GM12874 (cell line): ENCODE results near the gene CSF2RB.

Source experiments
- CTCF ChIP-seq: IDR thresholded peaks from 2 replicates; pipeline ENCODE4 v1.5.1; 2011; ENCODE audit warnings: low read depth, mild to moderate bottlenecking, control low read depth, low read length, moderate library complexity; ENCODE audit not compliant: insufficient read depth

CSF2RB gene

GRCh38 chr22:36928786-36929535, 15.5 kb downstream of the CSF2RB start:
- no peak for TF ChIP-seq CTCF

GRCh38 chr22:36929621-36930020, 16.2 kb downstream of the CSF2RB start:
- TF ChIP-seq CTCF = no peak

GRCh38 chr22:36930041-36930935, 16.9 kb downstream of the CSF2RB start:
- TF ChIP-seq CTCF = no peak

- no peak for TF ChIP-seq CTCF
These were observed 18.0 kb downstream of the CSF2RB start for GRCh38 chr22:36931446-36931845.

GRCh38 chr22:36933629-36934417, 20.4 kb downstream of the CSF2RB start:
- TF ChIP-seq CTCF = no peak

- TF ChIP-seq CTCF = no peak
These were observed 21.2 kb downstream of the CSF2RB start for GRCh38 chr22:36934418-36935312.
